Panc1 (cell line): ENCODE measurements around the gene NID1. TPM values are rescaled to one million over a fixed set of nuclear protein-coding genes. Genes with fewer than 3 reads are reported as not detected.
A peak's percentile ranks its signal among the peaks of the same experiment; 100 is the strongest.

Experiments used
- ATAC-seq: fragments of 200-7000 bp; cut with Tn5 transposase; 2 replicates; pipeline ENCODE4 v1.9.1; 2020; ENCODE audit warnings: mild to moderate bottlenecking, moderate library complexity
- BruUV-seq: library from RNA; stranded (reverse); fragments of 400-500 nt; replicated peaks from 2 replicates; lab custom pipeline; 2021; lab: Mats Ljungman, UMichigan
- CTCF ChIA-PET: fragments of 300-600 bp; sonication (Branson Sonifier 250); formaldehyde crosslinking; loops from one replicate; lab custom pipeline; 2022; ENCODE audit warnings: antibody characterized with exemption; lab: Charles Lee
- POLR2A ChIA-PET: fragments of 300-600 bp; sonication (Branson Sonifier 250); formaldehyde crosslinking; loops from one replicate; lab custom pipeline; 2022; ENCODE audit warnings: antibody characterized with exemption; lab: Charles Lee
- DNase-seq: peaks from one replicate; pipeline ENCODE4 v3.0.0-alpha.2; 2010; ENCODE audit warnings: low read depth, low spot score
- H3K27ac ChIP-seq: 2 replicates; pipeline ENCODE4 v1.5.1; 2011; ENCODE audit warnings: mild to moderate bottlenecking, low read length, inconsistent platforms
- H3K27me3 ChIP-seq: fragments of 200-500 bp; sonication (Bioruptor generic); 2 replicates; pipeline ENCODE4 v1.6.0; 2014; ENCODE audit warnings: low read length, inconsistent platforms; ENCODE audit not compliant: control insufficient read depth, insufficient read depth
- H3K36me3 ChIP-seq: fragments of 200-500 bp; sonication (Bioruptor generic); 2 replicates; pipeline ENCODE4 v1.5.1; 2014; ENCODE audit warnings: inconsistent platforms, mild to moderate bottlenecking, low read length, moderate library complexity; ENCODE audit not compliant: control insufficient read depth, insufficient read depth
- H3K4me1 ChIP-seq: 2 replicates; pipeline ENCODE4 v1.5.1; 2011; ENCODE audit warnings: inconsistent platforms, mild to moderate bottlenecking, low read length, moderate library complexity; ENCODE audit not compliant: control insufficient read depth, insufficient read depth
- H3K4me3 ChIP-seq, 2 experiments: 2 replicates each; pipeline ENCODE4 v1.5.1; 2011 to 2012; ENCODE audit warnings: low read depth in 2 of 2, low read length in 2 of 2, mild to moderate bottlenecking in 2 of 2, inconsistent platforms in 1 of 2, moderate library complexity in 1 of 2
- H3K9me3 ChIP-seq: fragments of 200-500 bp; sonication (Bioruptor generic); 2 replicates; pipeline ENCODE4 v1.5.1; 2014; ENCODE audit warnings: low read depth, mild to moderate bottlenecking, inconsistent platforms, low read length, moderate library complexity; ENCODE audit not compliant: control insufficient read depth, insufficient read depth
- POLR2AphosphoS5 ChIP-seq: IDR thresholded peaks from 2 replicates; pipeline ENCODE4 v1.6.1; 2012; ENCODE audit warnings: mild to moderate bottlenecking, low read depth, low read length, moderate library complexity
- REST ChIP-seq, 2 experiments: IDR thresholded peaks; 2 replicates each; pipeline ENCODE4 v1.6.1; 2011 to 2012; ENCODE audit warnings: low read depth in 2 of 2, control low read depth in 1 of 2, low read length in 1 of 2, mild to moderate bottlenecking in 1 of 2, moderate library complexity in 1 of 2; ENCODE audit not compliant: insufficient read depth in 1 of 2
- SIN3A ChIP-seq: IDR thresholded peaks from 2 replicates; pipeline ENCODE4 v1.6.1; 2012; ENCODE audit warnings: low read depth, mild to moderate bottlenecking, low read length, moderate library complexity, borderline replicate concordance; ENCODE audit not compliant: insufficient read depth
- TCF7L2 ChIP-seq: IDR thresholded peaks from 2 replicates; pipeline ENCODE4 v1.6.1; 2011; ENCODE audit warnings: mild to moderate bottlenecking, low read depth, low read length, inconsistent platforms
- in situ Hi-C: cut with HindIII; loops from 2 replicates; pipeline ENCODE4 v1.10.0; 2016; ENCODE audit warnings: low sequenced_read_pairs, low pct_unique_long_range_greater_than_20kb
- intact Hi-C: fragments of 100-400 bp; cut with micrococcal nuclease; formaldehyde crosslinking; loops from one replicate; pipeline ENCODE4 v1.10.0; 2022; ENCODE audit not compliant: unreplicated experiment
- total RNA-seq: library from RNA; stranded (reverse); gene quantifications from one replicate; pipeline ENCODE4 v1.2.1, GENCODE V29; 2021; ENCODE audit not compliant: unreplicated experiment
- TF ChIP-seq, protein P1 (sequence below): fragments of 450-650 bp; IDR thresholded peaks from 2 replicates; pipeline ENCODE4 v1.5.1; 2017; ENCODE audit warnings: mild to moderate bottlenecking

NID1 gene
- total RNA-seq, 1 experiment from 2014 or later = 89.3 TPM

GRCh38 chr1:235941876-235942624 lies 122.8 kb downstream of the NID1 start:
- DNase-seq = no peak
- H3K27ac ChIP-seq = peak overlapping the region; percentile 48; the same call in 1 of the 2 replicates
- no peaks in the 10 kb centered on the region for H3K36me3 ChIP-seq
- no peak for ATAC-seq
- TF ChIP-seq POLR2AphosphoS5 = no peak
- no peak for TF ChIP-seq REST (IDR thresholded peaks at IDR 0.05; ENCODE audit: insufficient read depth in 1 of 2, low read depth in 2 of 2, low read length in 1 of 2)
- TF ChIP-seq TCF7L2 = no peak
- TF ChIP-seq, protein P1, sequence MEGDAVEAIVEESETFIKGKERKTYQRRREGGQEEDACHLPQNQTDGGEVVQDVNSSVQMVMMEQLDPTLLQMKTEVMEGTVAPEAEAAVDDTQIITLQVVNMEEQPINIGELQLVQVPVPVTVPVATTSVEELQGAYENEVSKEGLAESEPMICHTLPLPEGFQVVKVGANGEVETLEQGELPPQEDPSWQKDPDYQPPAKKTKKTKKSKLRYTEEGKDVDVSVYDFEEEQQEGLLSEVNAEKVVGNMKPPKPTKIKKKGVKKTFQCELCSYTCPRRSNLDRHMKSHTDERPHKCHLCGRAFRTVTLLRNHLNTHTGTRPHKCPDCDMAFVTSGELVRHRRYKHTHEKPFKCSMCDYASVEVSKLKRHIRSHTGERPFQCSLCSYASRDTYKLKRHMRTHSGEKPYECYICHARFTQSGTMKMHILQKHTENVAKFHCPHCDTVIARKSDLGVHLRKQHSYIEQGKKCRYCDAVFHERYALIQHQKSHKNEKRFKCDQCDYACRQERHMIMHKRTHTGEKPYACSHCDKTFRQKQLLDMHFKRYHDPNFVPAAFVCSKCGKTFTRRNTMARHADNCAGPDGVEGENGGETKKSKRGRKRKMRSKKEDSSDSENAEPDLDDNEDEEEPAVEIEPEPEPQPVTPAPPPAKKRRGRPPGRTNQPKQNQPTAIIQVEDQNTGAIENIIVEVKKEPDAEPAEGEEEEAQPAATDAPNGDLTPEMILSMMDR = no peak
- TF ChIP-seq SIN3A = no peak
- CTCF ChIA-PET = interaction anchor here (0.6 to 0.7 kb wide), 2 partner anchors 10 to 359 kb away, joined by 3 read pairs; no protein-coding TSS in a partner anchor
- H3K4me1 ChIP-seq = peaks cover 14% of the 10 kb centered on the region
- no peak overlapping the region for H3K4me3 ChIP-seq
- H3K9me3 ChIP-seq = no peaks in the 10 kb centered on the region
- intact Hi-C loops (no loop called here), in situ Hi-C loops (no loop called here)
- BruUV-seq = no TSS peak
- POLR2A ChIA-PET = interaction anchor here (0.5 to 0.6 kb wide), 2 partner anchors 31 to 130 kb away, joined by 5 to 8 read pairs; no protein-coding TSS in a partner anchor
- no peaks in the 10 kb centered on the region for H3K27me3 ChIP-seq

DNA sequence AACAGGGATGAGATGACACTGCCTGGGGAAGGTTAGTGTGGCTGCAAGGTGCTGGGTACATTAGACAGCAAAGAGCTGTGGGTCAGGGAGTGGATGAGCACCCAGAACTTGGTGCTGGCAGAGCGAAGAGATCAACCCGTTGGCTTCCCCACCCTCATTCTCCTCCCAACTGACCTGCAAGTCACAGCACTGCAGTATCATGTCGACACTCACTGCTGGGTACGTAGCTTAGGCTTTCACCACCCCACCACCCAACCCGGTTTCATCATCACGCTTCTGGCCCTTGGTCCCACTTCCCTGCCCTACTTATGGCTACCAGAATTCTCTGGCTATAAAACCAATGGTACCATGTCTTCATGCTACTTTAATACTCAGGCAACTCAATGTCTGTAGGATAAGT lies 124.6 kb downstream of the NID1 start:
- H3K4me1 ChIP-seq = peaks cover 10% of the 10 kb centered on the region
- CTCF ChIA-PET = no interaction called here
- no peak overlapping the region for H3K4me3 ChIP-seq
- in situ Hi-C loops = no loop called here
- H3K27ac ChIP-seq = no peak overlapping the region
- no peak for TF ChIP-seq POLR2AphosphoS5
- no peak for TF ChIP-seq TCF7L2
- TF ChIP-seq, protein P1 = no peak
- TF ChIP-seq REST (IDR thresholded peaks at IDR 0.05; ENCODE audit: insufficient read depth in 1 of 2, low read depth in 2 of 2, low read length in 1 of 2) = no peak
- TF ChIP-seq SIN3A = no peak
- ATAC-seq (no peak), DNase-seq (no peak)
- no peaks in the 10 kb centered on the region for H3K36me3 ChIP-seq
- H3K27me3 ChIP-seq = no peaks in the 10 kb centered on the region
- BruUV-seq = no TSS peak
- intact Hi-C loops = no loop called here
- H3K9me3 ChIP-seq = no peaks in the 10 kb centered on the region
- POLR2A ChIA-PET = no interaction called here
